ENCODE results near the gene PGM1.

PGM1 gene

GRCh38 chr1:63643926-63644325, 50.7 kb downstream of the PGM1 start:
- H3K4me3 ChIP-seq (ENCODE audit: low read depth, low read length): no peak overlapping the region
- no peaks in the 10 kb centered on the region for H3K9me3 ChIP-seq
- no peaks in the 10 kb centered on the region for H3K36me3 ChIP-seq
- DNase-seq: no peak
- no peaks in the 10 kb centered on the region for H3K27me3 ChIP-seq
- TF ChIP-seq CTCF (IDR thresholded peaks at IDR 0.05; ENCODE audit: low read depth, low read length): no peak
- no peaks in the 10 kb centered on the region for H3K4me1 ChIP-seq

- no peaks in the 10 kb centered on the region for H3K4me1 ChIP-seq
- TF ChIP-seq CTCF (IDR thresholded peaks at IDR 0.05; ENCODE audit: low read depth, low read length): no peak
- no peak for DNase-seq
- no peak overlapping the region for H3K4me3 ChIP-seq (ENCODE audit: low read depth, low read length)
- H3K27me3 ChIP-seq: no peaks in the 10 kb centered on the region
- H3K36me3 ChIP-seq: no peaks in the 10 kb centered on the region
- no peaks in the 10 kb centered on the region for H3K9me3 ChIP-seq
Measured at GRCh38 chr1:63645317-63645716, 52.1 kb downstream of the PGM1 start.

- no peaks in the 10 kb centered on the region for H3K27me3 ChIP-seq
- H3K9me3 ChIP-seq: no peaks in the 10 kb centered on the region
- no peaks in the 10 kb centered on the region for H3K36me3 ChIP-seq
- H3K4me1 ChIP-seq: no peaks in the 10 kb centered on the region
- TF ChIP-seq CTCF (IDR thresholded peaks at IDR 0.05; ENCODE audit: low read depth, low read length): no peak
- no peak for DNase-seq
- no peak overlapping the region for H3K4me3 ChIP-seq (ENCODE audit: low read depth, low read length)
Measured at GRCh38 chr1:63648689-63649088, 55.5 kb downstream of the PGM1 start.

GRCh38 chr1:63651161-63651701, 58.0 kb downstream of the PGM1 start:
- no peak for TF ChIP-seq CTCF (IDR thresholded peaks at IDR 0.05; ENCODE audit: low read depth, low read length)
- Histone ChIP-seq H3K4me3 (ENCODE audit: low read depth, low read length) (no peak overlapping the region), H3K4me1 (no peaks in the 10 kb centered on the region), H3K27me3 (no peaks in the 10 kb centered on the region), H3K9me3 (no peaks in the 10 kb centered on the region), H3K36me3 (no peaks in the 10 kb centered on the region)
- DNase-seq: no peak

- Histone ChIP-seq H3K4me3 (ENCODE audit: low read depth, low read length) (no peak overlapping the region), H3K36me3 (no peaks in the 10 kb centered on the region)
Measured at GRCh38 chr1:63653976-63654375, 60.8 kb downstream of the PGM1 start.

GRCh38 chr1:63659448-63659847, 66.2 kb downstream of the PGM1 start:
- Histone ChIP-seq H3K4me3 (ENCODE audit: low read depth, low read length) (no peak overlapping the region), H3K27me3 (no peaks in the 10 kb centered on the region), H3K36me3 (no peaks in the 10 kb centered on the region), H3K4me1 (no peaks in the 10 kb centered on the region), H3K9me3 (no peaks in the 10 kb centered on the region)
- no peak for TF ChIP-seq CTCF (IDR thresholded peaks at IDR 0.05; ENCODE audit: low read depth, low read length)
- no peak for DNase-seq

More at GRCh38 chr1:63653976-63654375, 60.8 kb downstream of the PGM1 start:
- no peaks in the 10 kb centered on the region for H3K9me3 ChIP-seq
- no peak for TF ChIP-seq CTCF (IDR thresholded peaks at IDR 0.05; ENCODE audit: low read depth, low read length)
- H3K27me3 ChIP-seq: no peaks in the 10 kb centered on the region
- DNase-seq: no peak
- H3K4me1 ChIP-seq: no peaks in the 10 kb centered on the region

All from BE2C (cell line).